ENCODE measurements around the gene NXPE4. TPM values are rescaled to one million over a fixed set of nuclear protein-coding genes. Genes with fewer than 3 reads are reported as not detected.

The NXPE4 gene
- total and polyA plus RNA-seq, 4 donors = not detected

DNA sequence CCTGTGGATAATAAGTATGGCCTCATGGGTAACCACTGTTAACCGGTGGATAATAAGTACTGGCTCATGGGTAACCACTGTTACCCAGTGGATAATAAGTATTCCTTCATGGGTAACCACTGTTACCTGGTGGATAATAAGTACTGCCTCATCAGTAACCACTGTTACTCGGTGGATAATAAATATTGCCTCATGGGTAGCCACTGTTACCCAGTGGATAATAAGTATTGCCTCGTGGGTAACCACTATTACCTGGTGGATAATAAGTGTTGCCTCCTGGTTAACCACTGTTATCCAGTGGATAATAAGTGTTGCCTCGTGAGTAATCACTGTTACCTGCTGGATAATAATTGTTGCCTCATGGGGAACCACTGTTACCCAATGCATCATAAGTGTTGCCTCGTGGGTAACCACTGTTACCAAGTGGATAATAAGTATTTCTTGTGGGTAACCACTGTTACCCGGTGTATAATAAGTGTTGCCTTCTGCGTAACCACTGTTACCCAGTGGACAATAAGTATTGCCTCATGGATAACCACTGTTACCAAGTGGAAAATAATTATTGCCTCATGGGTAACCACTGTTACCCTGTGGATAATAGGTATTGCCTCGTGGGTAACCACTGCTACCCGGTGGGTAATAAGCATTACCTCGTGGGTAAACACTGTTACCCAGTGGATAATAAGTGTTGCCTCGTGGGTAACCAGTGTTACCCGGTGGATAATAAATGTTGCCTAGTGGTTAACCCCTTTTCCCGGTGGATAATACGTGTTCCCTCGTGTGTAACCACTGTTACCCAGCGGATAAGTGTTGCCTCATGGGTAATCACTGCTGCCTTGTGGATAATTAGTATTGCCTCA is 26.6 kb upstream of the NXPE4 start:
- no peaks in the 10 kb centered on the region for H3K4me1 ChIP-seq (ENCODE audit: control insufficient read depth in 5 of 5, insufficient read depth in 5 of 5, low read length in 5 of 5)
- no peak for ATAC-seq (ENCODE audit: insufficient read depth, low FRiP score)
- no peaks in the 10 kb centered on the region for H3K36me3 ChIP-seq (ENCODE audit: control insufficient read depth in 4 of 4, insufficient read depth in 4 of 4, low read length in 4 of 4)
- TF ChIP-seq, protein P1, sequence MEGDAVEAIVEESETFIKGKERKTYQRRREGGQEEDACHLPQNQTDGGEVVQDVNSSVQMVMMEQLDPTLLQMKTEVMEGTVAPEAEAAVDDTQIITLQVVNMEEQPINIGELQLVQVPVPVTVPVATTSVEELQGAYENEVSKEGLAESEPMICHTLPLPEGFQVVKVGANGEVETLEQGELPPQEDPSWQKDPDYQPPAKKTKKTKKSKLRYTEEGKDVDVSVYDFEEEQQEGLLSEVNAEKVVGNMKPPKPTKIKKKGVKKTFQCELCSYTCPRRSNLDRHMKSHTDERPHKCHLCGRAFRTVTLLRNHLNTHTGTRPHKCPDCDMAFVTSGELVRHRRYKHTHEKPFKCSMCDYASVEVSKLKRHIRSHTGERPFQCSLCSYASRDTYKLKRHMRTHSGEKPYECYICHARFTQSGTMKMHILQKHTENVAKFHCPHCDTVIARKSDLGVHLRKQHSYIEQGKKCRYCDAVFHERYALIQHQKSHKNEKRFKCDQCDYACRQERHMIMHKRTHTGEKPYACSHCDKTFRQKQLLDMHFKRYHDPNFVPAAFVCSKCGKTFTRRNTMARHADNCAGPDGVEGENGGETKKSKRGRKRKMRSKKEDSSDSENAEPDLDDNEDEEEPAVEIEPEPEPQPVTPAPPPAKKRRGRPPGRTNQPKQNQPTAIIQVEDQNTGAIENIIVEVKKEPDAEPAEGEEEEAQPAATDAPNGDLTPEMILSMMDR (IDR thresholded peaks at IDR 0.05; ENCODE audit: control extremely low read depth, extremely low read depth) = no peak
- WGBS, 2 donors = 87 to 89% methylated on average over 16 of the region's 16 CpGs
- no peaks in the 10 kb centered on the region for H3K27me3 ChIP-seq (ENCODE audit: control insufficient read depth in 3 of 3, insufficient read depth in 3 of 3, low read length in 2 of 3)
- DNase-seq = no peak
- peaks cover 0 to 18% (median 2%) of the 10 kb centered on the region in 4 donors for H3K9me3 ChIP-seq (ENCODE audit: control insufficient read depth in 4 of 4, insufficient read depth in 3 of 4, low read length in 3 of 4)
- no peak overlapping the region for H3K27ac ChIP-seq (ENCODE audit: low read depth in 1 of 2, low read length in 1 of 2)
- H3K9ac ChIP-seq (ENCODE audit: insufficient read depth in 1 of 2, low read length in 2 of 2) = no peak overlapping the region
- no peak overlapping the region for H3K4me3 ChIP-seq

DNA sequence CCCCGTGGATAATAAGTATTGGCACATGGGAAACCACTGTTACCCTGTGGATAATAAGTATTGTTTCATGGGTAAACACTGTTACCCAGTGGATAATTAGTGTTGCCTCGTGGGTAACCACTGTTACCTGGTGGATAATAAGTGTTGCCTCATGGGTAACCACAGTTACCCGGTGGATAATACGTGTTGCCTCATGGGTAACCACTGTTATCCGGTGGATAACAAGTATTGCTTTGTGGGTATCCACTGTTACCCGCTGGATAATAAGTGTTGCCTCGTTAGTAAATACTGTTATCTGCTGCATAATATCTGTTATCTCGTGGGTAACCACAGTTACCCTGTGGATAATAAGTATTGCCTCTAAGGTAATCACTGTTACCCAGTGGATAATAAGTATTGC is 25.5 kb upstream of the NXPE4 start:
- ATAC-seq (ENCODE audit: insufficient read depth, low FRiP score) = no peak
- Histone ChIP-seq H3K27ac (ENCODE audit: low read depth in 1 of 2, low read length in 1 of 2) (no peak overlapping the region), H3K4me3 (no peak overlapping the region), H3K9ac (ENCODE audit: insufficient read depth in 1 of 2, low read length in 2 of 2) (no peak overlapping the region), H3K4me1 (ENCODE audit: control insufficient read depth in 5 of 5, insufficient read depth in 5 of 5, low read length in 5 of 5) (no peaks in the 10 kb centered on the region), H3K27me3 (ENCODE audit: control insufficient read depth in 3 of 3, insufficient read depth in 3 of 3, low read length in 2 of 3) (no peaks in the 10 kb centered on the region), H3K9me3 (ENCODE audit: control insufficient read depth in 4 of 4, insufficient read depth in 3 of 4, low read length in 3 of 4) (peaks cover 0 to 18% (median 2%) of the 10 kb centered on the region in 4 donors), H3K36me3 (ENCODE audit: control insufficient read depth in 4 of 4, insufficient read depth in 4 of 4, low read length in 4 of 4) (no peaks in the 10 kb centered on the region)
- no peak for DNase-seq
- WGBS, 2 donors = 90 to 91% methylated on average over 8 of the region's 8 CpGs
- TF ChIP-seq, protein P1 (IDR thresholded peaks at IDR 0.05; ENCODE audit: control extremely low read depth, extremely low read depth) = no peak

DNA sequence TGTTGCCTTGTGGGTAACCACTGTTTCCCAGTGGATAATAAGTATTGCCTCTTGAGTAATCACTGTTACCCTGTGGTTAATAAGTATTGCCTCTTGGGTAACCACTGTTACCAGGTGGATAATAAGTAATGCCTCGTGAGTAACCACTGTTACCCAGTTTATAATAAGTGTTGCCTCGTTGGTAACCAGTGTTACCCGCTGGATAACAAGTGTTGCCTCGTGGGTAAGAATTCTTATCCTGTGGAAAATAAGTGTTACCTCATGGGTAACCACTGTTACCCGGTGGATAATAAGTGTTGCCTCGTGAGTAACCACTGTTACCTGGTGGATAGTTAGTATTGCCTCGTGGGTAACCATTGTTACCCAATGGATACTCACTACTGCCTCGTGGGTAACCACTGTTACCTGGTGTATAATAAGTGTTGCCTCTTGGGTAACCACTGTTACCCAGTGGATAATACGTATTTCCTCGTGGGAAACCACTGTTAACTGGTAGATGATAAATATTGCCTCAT is 24.1 kb upstream of the NXPE4 start:
- H3K4me1 ChIP-seq (ENCODE audit: control insufficient read depth in 5 of 5, insufficient read depth in 5 of 5, low read length in 5 of 5) = no peaks in the 10 kb centered on the region
- H3K36me3 ChIP-seq (ENCODE audit: control insufficient read depth in 4 of 4, insufficient read depth in 4 of 4, low read length in 4 of 4) = no peaks in the 10 kb centered on the region
- H3K4me3 ChIP-seq = no peak overlapping the region
- H3K27me3 ChIP-seq (ENCODE audit: control insufficient read depth in 3 of 3, insufficient read depth in 3 of 3, low read length in 2 of 3) = no peaks in the 10 kb centered on the region
- H3K9ac ChIP-seq (ENCODE audit: insufficient read depth in 1 of 2, low read length in 2 of 2) = no peak overlapping the region
- TF ChIP-seq, protein P1 (IDR thresholded peaks at IDR 0.05; ENCODE audit: control extremely low read depth, extremely low read depth) = no peak
- WGBS, 2 donors = 78 to 80% methylated on average over 10 of the region's 10 CpGs
- peaks cover 0 to 22% (median 2%) of the 10 kb centered on the region in 4 donors for H3K9me3 ChIP-seq (ENCODE audit: control insufficient read depth in 4 of 4, insufficient read depth in 3 of 4, low read length in 3 of 4)
- ATAC-seq (ENCODE audit: insufficient read depth, low FRiP score) (no peak), DNase-seq (no peak)
- H3K27ac ChIP-seq (ENCODE audit: low read depth in 1 of 2, low read length in 1 of 2) = no peak overlapping the region
